HT1080 (cell line): ENCODE results near the gene CLRN2. TPM values are rescaled to one million over a fixed set of nuclear protein-coding genes. Genes with fewer than 3 reads are reported as not detected.
"Not testable (repeated sequence)": the region's sequence is repeated elsewhere in the genome, so short reads cannot be mapped to it uniquely, and the experiment has no call there.

ENCODE experiments used
- DNase-seq: peaks from one replicate; pipeline ENCODE4 v3.0.0-alpha.2; 2015; ENCODE audit warnings: low read depth
- total RNA-seq: library from RNA; depleted of rRNA; stranded (reverse); fragments of >200 nt; shearing (Covaris generic); gene quantifications from 2 replicates; pipeline ENCODE4 v1.2.3, GENCODE V29; 2014

The CLRN2 gene
- total RNA-seq, 1 experiment from 2014 or later = not detected

DNA sequence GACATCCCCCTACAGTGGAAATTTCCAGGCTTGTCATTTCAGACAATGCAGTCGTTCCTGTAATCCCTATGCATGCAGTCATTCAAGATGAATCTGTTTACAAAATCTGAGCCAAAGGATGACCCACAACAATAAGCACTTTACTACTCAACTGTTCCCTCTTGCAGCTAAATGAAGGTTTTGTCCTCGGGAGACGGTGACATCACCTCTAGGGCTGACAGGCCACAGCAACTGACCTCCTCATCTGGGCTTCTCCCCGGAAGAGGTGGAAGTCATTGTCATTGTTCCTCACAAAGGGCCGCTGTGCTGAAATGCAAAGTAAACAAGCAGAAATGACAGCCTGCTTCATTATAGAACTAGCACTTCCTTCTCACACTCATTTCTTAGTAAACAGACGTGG, 29.2 kb downstream of the CLRN2 start:
- peak; percentile 20 for DNase-seq

DNA sequence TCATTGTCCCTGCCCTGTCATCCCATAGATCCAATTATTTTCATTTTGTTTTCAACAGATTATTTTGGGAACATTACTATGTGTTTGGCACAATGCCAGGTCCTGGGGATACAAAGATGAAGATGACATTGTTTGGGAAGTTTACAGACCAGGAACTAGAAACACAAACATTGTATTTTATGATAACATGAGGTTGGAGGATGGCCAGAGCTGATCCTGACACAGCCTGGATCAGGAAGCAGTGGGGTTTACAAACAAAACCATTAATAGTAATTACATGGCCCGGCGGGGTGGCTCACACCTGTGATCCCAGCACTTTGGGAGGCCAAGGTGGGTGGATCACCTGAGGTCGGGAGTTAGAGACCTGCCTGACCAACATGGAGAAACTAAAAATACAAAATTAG, 29.9 kb downstream of the CLRN2 start:
- no peak for DNase-seq

GRCh38 chr4:17545374-17546140, 30.6 kb downstream of the CLRN2 start:
- no peak for DNase-seq

GRCh38 chr4:17546222-17546621, 31.3 kb downstream of the CLRN2 start:
- no peak for DNase-seq

DNA sequence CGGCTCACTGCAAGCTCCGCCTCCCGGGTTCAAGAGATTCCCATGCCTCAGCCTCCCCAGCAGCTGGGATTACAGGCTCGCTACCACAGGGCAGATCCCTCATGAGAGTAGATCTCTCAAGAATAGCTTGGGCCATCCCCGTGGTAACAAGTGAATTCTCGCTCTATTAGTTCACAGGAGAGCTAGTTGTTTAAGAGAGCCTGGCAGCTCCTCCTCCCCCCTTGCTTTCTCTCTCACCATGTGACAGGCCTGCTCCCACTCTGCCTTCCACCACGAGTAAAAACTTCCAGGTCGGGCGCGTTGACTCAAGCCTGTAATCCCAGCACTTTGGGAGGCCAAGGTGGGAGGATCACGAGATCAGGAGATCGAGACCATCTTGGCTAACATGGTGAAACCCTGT, 31.7 kb downstream of the CLRN2 start:
- DNase-seq = no peak

- no peak for DNase-seq
Observed at GRCh38 chr4:17550549-17550948, 35.6 kb downstream of the CLRN2 start.

DNA sequence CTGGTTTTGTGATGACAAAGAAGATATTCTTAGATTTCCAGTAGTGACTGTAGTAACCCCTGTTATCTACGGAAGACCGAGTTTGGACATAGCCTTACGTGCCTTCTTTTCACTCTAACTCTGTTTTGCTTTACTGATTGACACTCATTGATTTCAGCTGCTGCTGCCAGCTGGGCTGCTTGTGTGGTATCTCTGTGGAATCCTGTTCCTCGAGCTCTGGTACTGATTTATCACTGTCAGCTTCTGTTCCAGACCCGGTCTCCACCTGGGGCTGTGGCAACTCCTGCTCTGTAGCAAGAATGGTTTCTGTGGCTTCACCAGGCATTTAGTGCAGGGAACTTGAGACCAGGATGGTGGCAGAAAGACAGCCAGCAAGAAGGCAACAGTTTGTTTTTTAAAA, 37.5 kb downstream of the CLRN2 start:
- no peak for DNase-seq

- DNase-seq = no peak
Observed at GRCh38 chr4:17554568-17554967, 39.6 kb downstream of the CLRN2 start.

- DNase-seq = no peak
Observed at GRCh38 chr4:17556498-17556897, 41.5 kb downstream of the CLRN2 start.

- no peak for DNase-seq
Observed at GRCh38 chr4:17557880-17558279, 42.9 kb downstream of the CLRN2 start.

GRCh38 chr4:17558941-17559708, 44.2 kb downstream of the CLRN2 start:
- DNase-seq = no peak

DNA sequence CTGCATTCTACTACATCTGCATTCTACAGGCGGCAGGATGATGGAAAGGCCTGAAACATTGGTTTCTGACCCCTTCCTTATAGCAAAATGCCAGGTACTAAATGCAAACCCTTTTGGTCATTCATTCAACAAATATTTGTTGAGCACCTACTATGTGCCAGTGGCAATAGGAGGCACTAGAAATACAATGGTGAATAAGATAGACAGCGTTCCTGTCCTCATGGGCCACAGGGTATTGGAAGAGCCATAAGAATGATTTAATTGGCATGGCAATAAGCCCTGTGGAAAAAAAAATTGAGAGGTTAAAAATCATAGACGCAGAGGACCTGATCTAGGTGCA, 44.7 kb downstream of the CLRN2 start:
- DNase-seq = no peak

- no peak for DNase-seq
Observed at GRCh38 chr4:17560065-17560673, 45.2 kb downstream of the CLRN2 start.

- DNase-seq = peak; percentile 54
Observed at GRCh38 chr4:17561195-17561909, 46.4 kb downstream of the CLRN2 start.

GRCh38 chr4:17562157-17562556, 47.2 kb downstream of the CLRN2 start:
- DNase-seq = no peak

- no peak for DNase-seq
Observed at GRCh38 chr4:17565846-17566245, 50.9 kb downstream of the CLRN2 start.

- DNase-seq = no peak
Observed at GRCh38 chr4:17567271-17567670, 52.3 kb downstream of the CLRN2 start.

GRCh38 chr4:17574206-17574605, 59.2 kb downstream of the CLRN2 start:
- DNase-seq = no peak

DNA sequence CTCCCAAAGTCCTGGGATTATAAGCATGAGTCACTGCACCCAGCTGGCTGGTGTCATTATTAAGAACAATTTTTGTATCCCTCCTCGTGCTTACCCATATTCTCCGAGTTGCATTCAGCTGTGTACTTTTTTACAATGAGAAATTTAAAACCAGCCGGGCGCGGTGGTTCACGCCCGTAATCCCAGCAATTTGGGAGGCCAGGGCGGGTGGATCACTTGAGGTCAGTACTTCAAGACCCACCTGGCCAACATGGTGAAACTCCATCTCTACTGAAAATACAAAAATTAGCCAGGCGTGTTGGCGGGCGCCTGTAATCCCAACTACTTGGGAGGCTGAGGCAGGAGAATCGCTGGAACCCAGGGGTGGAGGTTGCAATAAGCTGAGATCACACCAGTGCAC, 60.2 kb downstream of the CLRN2 start:
- not testable (repeated sequence) for DNase-seq
